Caco-2 (cell line): ENCODE data around the gene ZNF587B. TPM values are rescaled to one million over a fixed set of nuclear protein-coding genes. Genes with fewer than 3 reads are reported as not detected.
"Not testable (repeated sequence)": the region's sequence is repeated elsewhere in the genome, so short reads cannot be mapped to it uniquely, and the experiment has no call there.

ENCODE experiments used
- BruUV-seq: library from RNA; stranded (reverse); fragments of 400-500 nt; replicated peaks from 2 replicates; lab custom pipeline; 2021; lab: Mats Ljungman, UMichigan
- CTCF ChIA-PET: fragments of 300-600 bp; sonication (Branson Sonifier 250); formaldehyde crosslinking; loops from one replicate; lab custom pipeline; 2022; ENCODE audit warnings: antibody characterized with exemption; lab: Charles Lee
- POLR2A ChIA-PET: fragments of 300-600 bp; sonication (Branson Sonifier 250); formaldehyde crosslinking; loops from one replicate; lab custom pipeline; 2022; ENCODE audit warnings: antibody characterized with exemption; lab: Charles Lee
- DNase-seq, 2 experiments: peaks; one replicate each; pipeline versions ENCODE4 v3.0.0 to v3.0.0-alpha.2; 2020 to 2022
- H3K27me3 ChIP-seq: replicated peaks from 2 replicates; pipeline ENCODE4 v1.6.0; 2011; ENCODE audit warnings: low read length; ENCODE audit not compliant: control insufficient read depth, insufficient read depth
- H3K36me3 ChIP-seq: 2 replicates; pipeline ENCODE4 v1.5.1; 2011; ENCODE audit warnings: low read length; ENCODE audit not compliant: control insufficient read depth, insufficient read depth
- H3K4me1 ChIP-seq: fragments of 250-450 bp; sonication (Bioruptor Pico); 2 replicates; pipeline ENCODE4 v1.5.1; 2020; ENCODE audit warnings: mild to moderate bottlenecking
- H3K4me3 ChIP-seq: 2 replicates; pipeline ENCODE4 v1.5.1; 2011; ENCODE audit warnings: low read depth, mild to moderate bottlenecking, control low read depth, low read length
- H3K9me3 ChIP-seq: fragments of 250-450 bp; sonication (Bioruptor Pico); 2 replicates; pipeline ENCODE4 v1.5.1; 2020; ENCODE audit warnings: mild to moderate bottlenecking, moderate library complexity
- H3K27ac Mint-ChIP-seq: one replicate; pipeline ENCODE4 v1.8.0; 2022; ENCODE audit warnings: mixed read lengths; ENCODE audit not compliant: unreplicated experiment
- H3K27me3 Mint-ChIP-seq: one replicate; pipeline ENCODE4 v1.8.0; 2022; ENCODE audit warnings: mixed read lengths; ENCODE audit not compliant: insufficient read depth, unreplicated experiment
- H3K36me3 Mint-ChIP-seq: one replicate; pipeline ENCODE4 v1.8.0; 2022; ENCODE audit warnings: mild to moderate bottlenecking, mixed read lengths; ENCODE audit not compliant: insufficient read depth, unreplicated experiment
- H3K4me1 Mint-ChIP-seq: one replicate; pipeline ENCODE4 v1.8.0; 2022; ENCODE audit warnings: low read depth, mixed read lengths; ENCODE audit not compliant: unreplicated experiment
- H3K4me3 Mint-ChIP-seq: one replicate; pipeline ENCODE4 v1.8.0; 2022; ENCODE audit warnings: mild to moderate bottlenecking, moderate library complexity, mixed read lengths; ENCODE audit not compliant: unreplicated experiment
- H3K9me3 Mint-ChIP-seq: one replicate; pipeline ENCODE4 v1.8.0; 2022; ENCODE audit warnings: mixed read lengths; ENCODE audit not compliant: unreplicated experiment
- CTCF ChIP-seq, 2 experiments: fragments of 200-600 bp in 1 of 2; IDR thresholded peaks; 1 replicate in 1 of 2; 2 replicates in 1 of 2; pipeline versions ENCODE4 v1.5.1 to v1.8.0; 2011 to 2022; ENCODE audit warnings: antibody characterized with exemption in 1 of 2, control low read depth in 1 of 2, inconsistent platforms in 1 of 2, low read depth in 1 of 2, low read length in 1 of 2, mild to moderate bottlenecking in 1 of 2, moderate library complexity in 1 of 2; ENCODE audit not compliant: insufficient read depth in 1 of 2, severe bottlenecking in 1 of 2, unreplicated experiment in 1 of 2
- intact Hi-C: fragments of 100-400 bp; cut with micrococcal nuclease; formaldehyde crosslinking; loops from one replicate; pipeline ENCODE4 v1.10.0; 2022; ENCODE audit not compliant: unreplicated experiment
- total RNA-seq: library from RNA; stranded (reverse); gene quantifications from 2 replicates; pipeline ENCODE4 v1.2.3, GENCODE V29; 2022

The ZNF587B gene
- total RNA-seq, 1 experiment from 2014 or later: 35.4 TPM

- H3K27me3 ChIP-seq: no peaks in the 10 kb centered on the region
- H3K27ac Mint-ChIP-seq: no peak overlapping the region
- H3K4me1 ChIP-seq: no peaks in the 10 kb centered on the region
- DNase-seq: no peak
- H3K36me3 ChIP-seq: peaks cover 4% of the 10 kb centered on the region
- H3K27me3 Mint-ChIP-seq: no peaks in the 10 kb centered on the region
- no peak overlapping the region for H3K4me3 ChIP-seq
- no peak for TF ChIP-seq CTCF (IDR thresholded peaks at IDR 0.05; ENCODE audit: insufficient read depth in 1 of 2, low read depth in 1 of 2, low read length in 1 of 2, severe bottlenecking in 1 of 2, unreplicated experiment in 1 of 2)
- POLR2A ChIA-PET: no interaction called here
- H3K4me3 Mint-ChIP-seq: no peak overlapping the region
- intact Hi-C loops: no loop called here
- CTCF ChIA-PET: no interaction called here
- peaks cover 40% of the 10 kb centered on the region for H3K9me3 Mint-ChIP-seq
- BruUV-seq: no TSS peak
- H3K36me3 Mint-ChIP-seq: peaks cover 99% of the 10 kb centered on the region
- no peaks in the 10 kb centered on the region for H3K4me1 Mint-ChIP-seq
- peaks cover 48% of the 10 kb centered on the region for H3K9me3 ChIP-seq
Measured at GRCh38 chr19:57872450-57872849, 42.4 kb downstream of the ZNF587B start.

DNA sequence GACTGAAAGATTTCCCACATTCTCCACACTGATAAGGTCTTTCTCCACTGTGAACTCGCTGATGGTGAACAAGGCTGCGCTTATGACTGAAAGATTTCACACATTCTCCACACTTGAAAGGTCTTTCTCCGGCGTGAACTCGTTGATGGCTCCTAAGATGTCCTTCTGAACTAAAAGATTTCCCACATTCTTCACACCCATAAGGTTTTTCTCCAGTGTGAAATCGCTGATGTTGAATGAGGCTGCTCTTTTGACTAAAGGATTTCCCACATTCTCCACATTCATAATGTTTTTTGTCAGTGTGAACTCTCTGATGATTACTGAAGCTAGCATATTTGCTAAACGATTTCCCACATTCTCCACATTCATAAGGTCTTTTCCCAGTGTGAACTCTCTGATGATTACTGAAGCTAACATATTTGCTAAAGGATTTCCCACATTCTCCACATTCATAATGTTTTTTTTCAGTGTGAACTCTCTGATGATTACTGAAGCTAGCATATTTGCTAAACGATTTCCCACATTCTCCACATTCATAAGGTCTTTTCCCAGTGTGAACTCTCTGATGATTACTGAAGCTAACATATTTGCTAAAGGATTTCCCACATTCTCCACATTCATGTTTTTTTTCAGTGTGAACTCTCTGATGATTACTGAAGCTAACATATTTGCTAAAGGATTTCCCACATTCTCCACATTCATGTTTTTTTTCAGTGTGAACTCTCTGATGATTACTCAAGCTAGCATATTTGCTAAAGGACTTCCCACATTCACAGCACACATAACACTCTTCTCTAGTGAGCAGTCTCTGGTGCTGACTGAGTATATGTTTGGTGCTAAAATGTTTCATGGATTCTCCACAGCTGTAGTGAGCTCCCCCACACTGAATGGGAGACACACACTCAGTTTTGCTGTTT, 44.0 kb downstream of the ZNF587B start:
- H3K4me1 ChIP-seq, intact Hi-C loops, BruUV-seq, H3K27me3 ChIP-seq, H3K4me3 ChIP-seq, H3K4me3 Mint-ChIP-seq, H3K36me3 ChIP-seq, POLR2A ChIA-PET, H3K4me1 Mint-ChIP-seq, H3K27me3 Mint-ChIP-seq, DNase-seq, CTCF ChIA-PET: not testable (repeated sequence)
- peaks cover 40% of the 10 kb centered on the region for H3K9me3 Mint-ChIP-seq
- peak overlapping the region; percentile 82 for H3K27ac Mint-ChIP-seq
- peaks cover 91% of the 10 kb centered on the region for H3K36me3 Mint-ChIP-seq
- peaks cover 38% of the 10 kb centered on the region for H3K9me3 ChIP-seq

DNA sequence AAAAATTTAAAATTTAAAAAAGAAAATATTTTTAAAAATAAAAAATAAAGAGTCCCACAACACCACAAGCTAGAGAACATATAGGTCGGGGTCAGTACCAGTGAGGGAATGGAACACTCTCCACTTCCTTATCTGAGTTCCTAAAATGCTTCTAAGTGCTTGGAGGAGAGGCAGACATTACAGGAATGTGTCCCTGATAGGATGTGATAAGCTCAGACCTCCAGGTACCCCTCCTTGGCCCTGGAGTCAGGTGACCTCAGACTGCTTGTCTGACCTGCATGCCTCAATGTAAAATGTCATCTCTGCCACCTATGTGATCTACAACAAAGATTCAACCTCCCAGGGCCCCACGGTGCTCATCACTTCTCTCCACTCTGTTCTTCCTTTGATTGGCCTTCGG, 55.9 kb downstream of the ZNF587B start:
- H3K4me3 ChIP-seq: no peak overlapping the region
- no peaks in the 10 kb centered on the region for H3K27me3 Mint-ChIP-seq
- peaks cover 31% of the 10 kb centered on the region for H3K9me3 ChIP-seq
- TF ChIP-seq CTCF (IDR thresholded peaks at IDR 0.05; ENCODE audit: insufficient read depth in 1 of 2, low read depth in 1 of 2, low read length in 1 of 2, severe bottlenecking in 1 of 2, unreplicated experiment in 1 of 2): no peak
- ChIA-PET POLR2A (no interaction called here), CTCF (interaction anchor here (0.6 kb wide), 1 partner anchor 480 kb away, joined by 3 read pairs; no protein-coding TSS in a partner anchor)
- H3K9me3 Mint-ChIP-seq: peaks cover 33% of the 10 kb centered on the region
- H3K4me3 Mint-ChIP-seq: no peak overlapping the region
- H3K27ac Mint-ChIP-seq: no peak overlapping the region
- no peaks in the 10 kb centered on the region; the same call in 1 of the 2 replicates for H3K36me3 ChIP-seq
- H3K27me3 ChIP-seq: no peaks in the 10 kb centered on the region
- peaks cover 13% of the 10 kb centered on the region for H3K4me1 ChIP-seq
- no peak for DNase-seq
- intact Hi-C loops: no loop called here
- H3K4me1 Mint-ChIP-seq: no peaks in the 10 kb centered on the region
- peaks cover 35% of the 10 kb centered on the region for H3K36me3 Mint-ChIP-seq
- no TSS peak for BruUV-seq
